Peyer's patch (tissue), 4 donors: Measurements from ENCODE around the gene TRIM22. TPM values are rescaled to one million over a fixed set of nuclear protein-coding genes. Genes with fewer than 3 reads are reported as not detected.
"Not testable (repeated sequence)": the region's sequence is repeated elsewhere in the genome, so short reads cannot be mapped to it uniquely, and the experiment has no call there.

Experiments used
- DNase-seq, 3 donors: peaks; one replicate each; pipeline ENCODE4 v3.0.0-alpha.2; 2017 to 2019
- H3K27ac ChIP-seq, 4 donors: fragments of 200-600 bp; sonication (generic); one replicate each; pipeline ENCODE4 v1.5.1; 2016 to 2019
- H3K27me3 ChIP-seq, 2 donors: fragments of 200-600 bp; sonication (generic); one replicate each; pipeline ENCODE4 v1.5.1; 2019
- H3K36me3 ChIP-seq, 3 donors: fragments of 200-600 bp; sonication (generic); one replicate each; pipeline ENCODE4 v1.5.1; 2016 to 2019
- H3K4me1 ChIP-seq, 4 donors: fragments of 200-600 bp; sonication (generic); one replicate each; pipeline ENCODE4 v1.5.1; 2016 to 2019
- H3K4me3 ChIP-seq, 4 donors: fragments of 200-600 bp; sonication (generic); 1 replicate in 3 of 4; 2 replicates in 1 of 4; pipeline ENCODE4 v1.5.1; 2016 to 2019; ENCODE audit warnings: mild to moderate bottlenecking in 1 of 4
- H3K9me3 ChIP-seq, 4 donors: fragments of 200-600 bp; sonication (generic); one replicate each; pipeline ENCODE4 v1.5.1; 2016 to 2019; ENCODE audit warnings: mild to moderate bottlenecking in 1 of 4
- POLR2A ChIP-seq, 2 donors: fragments of 450-650 bp; IDR thresholded peaks; one replicate each; pipeline ENCODE4 v1.5.1; 2017; ENCODE audit warnings: antibody characterized with exemption in 2 of 2, mild to moderate bottlenecking in 2 of 2, moderate library complexity in 2 of 2
- total RNA-seq, 4 donors: library from RNA; depleted of rRNA; stranded (reverse); fragments of >200 nt; gene quantifications; one replicate each; pipeline ENCODE4 v1.1.0, GENCODE V29; 2016
- TF ChIP-seq, protein P1 (sequence below), 6 experiments: fragments of 450-650 bp in 4 of 6; fragments of 200-600 bp in 2 of 6; sonication (generic) in 1 of 6; IDR thresholded peaks; one replicate each; pipeline ENCODE4 v1.5.1; 2017 to 2019; ENCODE audit warnings: antibody characterized with exemption in 6 of 6, mild to moderate bottlenecking in 3 of 6, moderate library complexity in 1 of 6

TRIM22 gene, protein sequence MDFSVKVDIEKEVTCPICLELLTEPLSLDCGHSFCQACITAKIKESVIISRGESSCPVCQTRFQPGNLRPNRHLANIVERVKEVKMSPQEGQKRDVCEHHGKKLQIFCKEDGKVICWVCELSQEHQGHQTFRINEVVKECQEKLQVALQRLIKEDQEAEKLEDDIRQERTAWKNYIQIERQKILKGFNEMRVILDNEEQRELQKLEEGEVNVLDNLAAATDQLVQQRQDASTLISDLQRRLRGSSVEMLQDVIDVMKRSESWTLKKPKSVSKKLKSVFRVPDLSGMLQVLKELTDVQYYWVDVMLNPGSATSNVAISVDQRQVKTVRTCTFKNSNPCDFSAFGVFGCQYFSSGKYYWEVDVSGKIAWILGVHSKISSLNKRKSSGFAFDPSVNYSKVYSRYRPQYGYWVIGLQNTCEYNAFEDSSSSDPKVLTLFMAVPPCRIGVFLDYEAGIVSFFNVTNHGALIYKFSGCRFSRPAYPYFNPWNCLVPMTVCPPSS
- 100 to 1,000 TPM in 1 of 4 donors, 10 to 100 TPM in 3; 23.9 to 309 (median 34.3) TPM for total RNA-seq

DNA sequence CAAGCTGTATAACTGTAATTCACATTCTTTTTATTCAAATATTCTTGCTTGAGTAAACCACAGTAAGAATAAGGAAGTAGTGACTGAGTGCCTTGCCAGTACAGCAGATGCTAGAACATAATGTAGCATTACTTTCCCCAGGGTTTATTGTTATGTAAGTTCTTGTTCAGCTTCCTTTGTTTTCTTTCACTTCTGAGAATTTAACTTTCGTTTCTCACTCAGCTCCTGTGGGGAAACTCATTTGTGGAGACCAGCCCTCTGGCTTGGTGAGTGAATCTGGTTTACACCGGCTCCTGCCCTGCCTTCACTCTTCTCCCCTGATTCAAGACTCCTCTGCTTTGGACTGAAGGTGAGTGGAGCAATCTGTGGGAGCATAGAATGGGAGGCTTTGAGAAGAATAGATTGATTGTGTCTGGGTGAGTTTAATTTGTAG lies at the start of gene TRIM22:
Gene TRIM22, plus strand, starts transcription at position 240 of the 433 bp plus-strand sequence. CDS start 6,443 bp downstream, outside the sequence.
- Histone ChIP-seq H3K27me3 (no peaks in the 10 kb centered on the region), H3K4me3 (peak within 1 kb of the TSS; percentile 48 to 59 (median 54)), H3K27ac (peak within 1 kb of the TSS; percentile 79 to 89 (median 87)), H3K9me3 (no peaks in the 10 kb centered on the region), H3K36me3 (no peaks in the 10 kb centered on the region), H3K4me1 (peaks cover 0 to 27% (median 8%) of the 10 kb centered on the region in 4 donors)
- TF ChIP-seq, protein P1, sequence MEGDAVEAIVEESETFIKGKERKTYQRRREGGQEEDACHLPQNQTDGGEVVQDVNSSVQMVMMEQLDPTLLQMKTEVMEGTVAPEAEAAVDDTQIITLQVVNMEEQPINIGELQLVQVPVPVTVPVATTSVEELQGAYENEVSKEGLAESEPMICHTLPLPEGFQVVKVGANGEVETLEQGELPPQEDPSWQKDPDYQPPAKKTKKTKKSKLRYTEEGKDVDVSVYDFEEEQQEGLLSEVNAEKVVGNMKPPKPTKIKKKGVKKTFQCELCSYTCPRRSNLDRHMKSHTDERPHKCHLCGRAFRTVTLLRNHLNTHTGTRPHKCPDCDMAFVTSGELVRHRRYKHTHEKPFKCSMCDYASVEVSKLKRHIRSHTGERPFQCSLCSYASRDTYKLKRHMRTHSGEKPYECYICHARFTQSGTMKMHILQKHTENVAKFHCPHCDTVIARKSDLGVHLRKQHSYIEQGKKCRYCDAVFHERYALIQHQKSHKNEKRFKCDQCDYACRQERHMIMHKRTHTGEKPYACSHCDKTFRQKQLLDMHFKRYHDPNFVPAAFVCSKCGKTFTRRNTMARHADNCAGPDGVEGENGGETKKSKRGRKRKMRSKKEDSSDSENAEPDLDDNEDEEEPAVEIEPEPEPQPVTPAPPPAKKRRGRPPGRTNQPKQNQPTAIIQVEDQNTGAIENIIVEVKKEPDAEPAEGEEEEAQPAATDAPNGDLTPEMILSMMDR (IDR thresholded peaks at IDR 0.05): no peak
- TF ChIP-seq POLR2A (IDR thresholded peaks at IDR 0.05): peak in 1 of 2 donors; percentile 39
- peak in 2 of 3 donors; percentile 73 to 81 for DNase-seq

DNA sequence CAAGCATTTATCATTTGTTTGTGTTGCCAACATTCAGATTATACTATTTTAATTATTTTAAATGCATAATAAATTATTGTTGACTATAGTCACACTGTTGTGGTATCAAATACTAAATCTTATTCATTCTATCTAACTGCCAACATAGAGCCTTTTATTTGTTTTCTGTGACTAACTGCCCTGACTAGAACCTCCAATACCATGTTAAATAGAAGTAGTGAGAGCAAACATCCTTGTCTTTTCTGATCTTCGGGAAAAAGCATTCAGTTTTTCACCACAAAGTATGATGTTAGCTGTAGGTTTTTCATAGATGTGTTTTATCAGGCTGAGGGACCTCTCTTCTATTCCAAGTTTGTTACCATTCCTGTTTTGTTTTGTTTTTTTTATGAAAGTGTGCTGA lies 49.6 kb upstream of the TRIM22 start:
- Histone ChIP-seq H3K4me3 (no peak overlapping the region), H3K36me3 (peaks cover 0 to 31% (median 0%) of the 10 kb centered on the region in 3 donors), H3K27me3 (no peaks in the 10 kb centered on the region), H3K27ac (no peak overlapping the region), H3K9me3 (no peaks in the 10 kb centered on the region), H3K4me1 (no peaks in the 10 kb centered on the region)
- no peak for TF ChIP-seq POLR2A (IDR thresholded peaks at IDR 0.05)
- TF ChIP-seq, protein P1 (IDR thresholded peaks at IDR 0.05): no peak
- no peak for DNase-seq

DNA sequence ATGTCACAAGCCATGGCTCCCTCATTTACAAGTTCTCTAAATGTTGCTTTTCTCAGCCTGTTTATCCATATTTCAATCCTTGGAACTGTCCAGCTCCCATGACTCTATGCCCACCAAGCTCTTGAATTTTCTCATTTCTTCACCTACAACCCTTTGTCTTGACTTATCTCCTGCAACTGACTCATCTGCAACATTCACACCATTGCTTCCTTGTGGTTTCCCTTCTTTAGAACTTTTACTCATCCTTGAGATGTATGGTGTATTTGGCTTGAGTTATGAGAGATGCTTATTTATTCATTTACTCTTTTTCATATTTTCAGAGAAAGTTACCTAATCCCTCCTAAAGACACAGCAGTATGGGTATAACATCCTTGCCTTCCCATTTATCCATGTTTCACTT lies 46.0 kb upstream of the TRIM22 start:
- no peak for DNase-seq
- Histone ChIP-seq H3K36me3 (peaks cover 0 to 27% (median 0%) of the 10 kb centered on the region in 3 donors), H3K9me3 (no peaks in the 10 kb centered on the region), H3K27ac (no peak overlapping the region), H3K27me3 (no peaks in the 10 kb centered on the region), H3K4me3 (no peak overlapping the region), H3K4me1 (no peaks in the 10 kb centered on the region)
- TF ChIP-seq, protein P1 (IDR thresholded peaks at IDR 0.05): no peak
- TF ChIP-seq POLR2A (IDR thresholded peaks at IDR 0.05): no peak

DNA sequence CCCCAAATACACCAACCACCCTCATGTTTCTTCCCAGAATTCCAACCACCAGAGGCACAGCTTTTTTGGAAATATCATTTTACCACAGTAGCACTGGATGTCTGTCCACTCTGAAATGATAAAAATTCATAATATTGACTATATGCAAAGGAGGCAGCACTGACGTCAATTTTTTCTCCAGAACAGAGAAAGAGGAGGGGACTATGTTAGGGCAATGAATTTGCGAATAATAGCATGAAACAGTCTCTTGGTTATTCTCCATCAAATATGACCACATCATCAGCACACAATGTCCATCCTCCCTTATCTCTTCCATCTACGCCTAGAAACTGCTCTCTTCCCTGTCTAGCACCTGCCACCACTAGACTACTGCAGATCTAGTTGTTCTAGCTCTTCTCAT lies 43.5 kb upstream of the TRIM22 start:
- Histone ChIP-seq H3K9me3 (no peaks in the 10 kb centered on the region), H3K27me3 (no peaks in the 10 kb centered on the region), H3K4me1 (no peaks in the 10 kb centered on the region), H3K36me3 (peaks cover 0 to 21% (median 0%) of the 10 kb centered on the region in 3 donors), H3K27ac (no peak overlapping the region), H3K4me3 (no peak overlapping the region)
- no peak for TF ChIP-seq POLR2A (IDR thresholded peaks at IDR 0.05)
- TF ChIP-seq, protein P1 (IDR thresholded peaks at IDR 0.05): no peak
- DNase-seq: no peak

GRCh38 chr11:5655474-5655873 lies 34.1 kb upstream of the TRIM22 start:
- TF ChIP-seq POLR2A (IDR thresholded peaks at IDR 0.05): no peak
- TF ChIP-seq, protein P1 (IDR thresholded peaks at IDR 0.05): no peak
- Histone ChIP-seq H3K4me1 (no peaks in the 10 kb centered on the region), H3K4me3 (no peak overlapping the region), H3K27me3 (no peaks in the 10 kb centered on the region), H3K36me3 (no peaks in the 10 kb centered on the region), H3K9me3 (no peaks in the 10 kb centered on the region), H3K27ac (no peak overlapping the region)
- DNase-seq: no peak

GRCh38 chr11:5656956-5657355 lies 32.6 kb upstream of the TRIM22 start:
- not testable (repeated sequence) for DNase-seq

More at GRCh38 chr11:5656956-5657355, 32.6 kb upstream of the TRIM22 start:
- not testable (repeated sequence) for H3K27me3 ChIP-seq, H3K9me3 ChIP-seq, H3K36me3 ChIP-seq, H3K4me1 ChIP-seq, H3K27ac ChIP-seq, H3K4me3 ChIP-seq
